ENCODE measurements around the gene SOX1. TPM values are rescaled to one million over a fixed set of nuclear protein-coding genes. Genes with fewer than 3 reads are reported as not detected.

The SOX1 gene
- total and polyA plus RNA-seq, 2 of the 13 experiments (the other 11 are each of a cell fraction or from before 2014, with no cell fraction given): not detected

GRCh38 chr13:112078879-112079531 is 12.1 kb downstream of the SOX1 start (continued):
- TF ChIP-seq ZNF512B (CRISPR knock-in tag; IDR thresholded peaks at IDR 0.05; ENCODE audit: borderline replicate concordance) (no peak), ZFP37 (CRISPR knock-in tag; IDR thresholded peaks at IDR 0.05; ENCODE audit: borderline replicate concordance) (no peak)

- H3K4me3 ChIP-seq (replicated peaks in 1 of 3; ENCODE audit: insufficient read depth in 1 of 3, low read depth in 2 of 3, low read length in 3 of 3): no peak overlapping the region
- intact Hi-C loops (cut with micrococcal nuclease; ENCODE audit: unreplicated experiment): no loop called here
- WGBS (ENCODE audit: low lambda C conversion rate): 27% methylated on average over 4 of the region's 6 CpGs
- H4K20me1 ChIP-seq (ENCODE audit: insufficient read depth, low read length): no peaks in the 10 kb centered on the region
- no peak for ATAC-seq
- H3K9me3 ChIP-seq (ENCODE audit: low read length): peaks cover 17% of the 10 kb centered on the region
- no TSS peak for BruUV-seq (replicated peaks)
- H3K27ac ChIP-seq (ENCODE audit: extremely low read length, insufficient read depth, low read length): no peak overlapping the region
- peak; percentile 27; the same call in 1 of the 2 replicates for TF ChIP-seq ATF7 (IDR thresholded peaks at IDR 0.05)
- TF ChIP-seq ATF7 (CRISPR knock-in tag; IDR thresholded peaks at IDR 0.05): no peak
- no peak for TF ChIP-seq NCOA2 (CRISPR knock-in tag; IDR thresholded peaks at IDR 0.05)
- no peak for DNase-seq (ENCODE audit: low spot score)
- in situ Hi-C loops (cut with HindIII; ENCODE audit: extremely low pct_ligation_motif_present, low pct_unique_long_range_greater_than_20kb): no loop called here
- CTCF ChIA-PET (ENCODE audit: low intra/inter-chr PET ratio, low total read pairs): no interaction called here
- POLR2A ChIA-PET: no interaction called here
- H3K9ac ChIP-seq (ENCODE audit: insufficient read depth, low read depth, low read length): no peak overlapping the region
- H3K4me1 ChIP-seq (ENCODE audit: insufficient read depth, low read length): no peaks in the 10 kb centered on the region
- FAIRE-seq: no peak
- H2AFZ ChIP-seq (ENCODE audit: low read length): no peak overlapping the region
- no peak overlapping the region for H3K4me2 ChIP-seq (ENCODE audit: low read depth, low read length)
- H3K36me3 ChIP-seq (replicated peaks in 1 of 2; ENCODE audit: control insufficient read depth in 1 of 2, insufficient read depth in 2 of 2, low read length in 2 of 2): no peaks in the 10 kb centered on the region
- H3K27me3 ChIP-seq (ENCODE audit: control insufficient read depth in 1 of 2, insufficient read depth in 2 of 2, low read length in 2 of 2): peaks cover 8 to 35% of the 10 kb centered on the region in 2 experiments; a peak in 4 of 5 replicates
- no peaks in the 10 kb centered on the region for H3K79me2 ChIP-seq (ENCODE audit: insufficient read depth, low read length)
Measured at GRCh38 chr13:112079696-112080095, 12.7 kb downstream of the SOX1 start.
